ENCODE measurements around the gene SLC1A3. TPM values are rescaled to one million over a fixed set of nuclear protein-coding genes. Genes with fewer than 3 reads are reported as not detected.

SLC1A3 gene
- total and polyA plus RNA-seq, 2 donors (not counting 1 experiment from before 2014, with no cell fraction given) = 0.37 TPM; not detected in 1

GRCh38 chr5:36598045-36598444 is 8.4 kb upstream of the SLC1A3 start:
- DNase-seq (no peak), ATAC-seq (ENCODE audit: low read depth) (no peak)
- intact Hi-C loops (cut with micrococcal nuclease) = no loop called here
- Mint-ChIP-seq H3K27ac (no peak overlapping the region), H3K9me3 (ENCODE audit: insufficient read depth) (no peaks in the 10 kb centered on the region), H3K4me3 (no peak overlapping the region), H3K27me3 (peaks cover 13% of the 10 kb centered on the region), H3K4me1 (peaks cover 4% of the 10 kb centered on the region)
- no peaks in the 10 kb centered on the region for H3K9me3 ChIP-seq (ENCODE audit: control extremely low read depth in 1 of 3, control insufficient read depth in 2 of 3, insufficient read depth in 1 of 3, low read length in 2 of 3)
- H3K4me3 ChIP-seq (ENCODE audit: control extremely low read depth in 1 of 5, extremely low read depth in 1 of 5, insufficient read depth in 1 of 5, low read depth in 2 of 5, low read length in 4 of 5) = no peak overlapping the region
- no peaks in the 10 kb centered on the region for H3K36me3 ChIP-seq (replicated peaks in 1 of 2; ENCODE audit: control extremely low read depth in 1 of 2, control insufficient read depth in 1 of 2, extremely low read depth in 1 of 2, insufficient read depth in 2 of 2, low read length in 1 of 2)
- H3K79me2 ChIP-seq (ENCODE audit: control insufficient read depth, insufficient read depth, low read length) = no peaks in the 10 kb centered on the region
- no peak overlapping the region for H3K27ac ChIP-seq (ENCODE audit: low read length in 2 of 2)
- H4K20me1 ChIP-seq (ENCODE audit: control insufficient read depth, insufficient read depth, low read length, poor library complexity, severe bottlenecking) = no peaks in the 10 kb centered on the region
- no peak overlapping the region for H2AFZ ChIP-seq (ENCODE audit: insufficient read depth, low read depth, low read length, poor library complexity, severe bottlenecking)
- CTCF ChIA-PET = no interaction called here
- POLR2A ChIA-PET = no interaction called here
- WGBS (ENCODE audit: insufficient coverage) = no CpG with 5 or more reads among the region's 3 CpGs
- no peaks in the 10 kb centered on the region for H3K27me3 ChIP-seq (replicated peaks in 1 of 4; ENCODE audit: control extremely low read depth in 1 of 4, control insufficient read depth in 3 of 4, insufficient read depth in 4 of 4, low read length in 3 of 4)
- no peaks in the 10 kb centered on the region for H3K4me1 ChIP-seq (ENCODE audit: control insufficient read depth in 2 of 2, insufficient read depth in 2 of 2, low read length in 2 of 2)
- H3K9ac ChIP-seq (ENCODE audit: low read length) = no peak overlapping the region
- TF ChIP-seq CTCF (IDR thresholded peaks at IDR 0.05) (no peak), EZH2 (IDR thresholded peaks at IDR 0.05; ENCODE audit: borderline replicate concordance, insufficient read depth, low read depth, low read length, poor library complexity, severe bottlenecking) (no peak)
- no peak overlapping the region for H3K4me2 ChIP-seq (replicated peaks; ENCODE audit: low read depth, low read length, poor library complexity, severe bottlenecking)

GRCh38 chr5:36599986-36600779 is 6.2 kb upstream of the SLC1A3 start:
- peaks cover 0 to 14% (median 3%) of the 10 kb centered on the region in 4 experiments for H3K27me3 ChIP-seq (replicated peaks in 1 of 4; ENCODE audit: control extremely low read depth in 1 of 4, control insufficient read depth in 3 of 4, insufficient read depth in 4 of 4, low read length in 3 of 4)
- H2AFZ ChIP-seq (ENCODE audit: insufficient read depth, low read depth, low read length, poor library complexity, severe bottlenecking) = no peak overlapping the region
- no peak overlapping the region for H3K4me3 ChIP-seq (ENCODE audit: control extremely low read depth in 1 of 5, extremely low read depth in 1 of 5, insufficient read depth in 1 of 5, low read depth in 2 of 5, low read length in 4 of 5)
- TF ChIP-seq CTCF (IDR thresholded peaks at IDR 0.05) (no peak), EZH2 (IDR thresholded peaks at IDR 0.05; ENCODE audit: borderline replicate concordance, insufficient read depth, low read depth, low read length, poor library complexity, severe bottlenecking) (no peak)
- Mint-ChIP-seq H3K27ac (no peak overlapping the region), H3K4me1 (no peaks in the 10 kb centered on the region), H3K27me3 (peaks cover 31% of the 10 kb centered on the region), H3K9me3 (ENCODE audit: insufficient read depth) (no peaks in the 10 kb centered on the region), H3K4me3 (no peak overlapping the region)
- no peak for DNase-seq
- ChIA-PET CTCF (no interaction called here), POLR2A (no interaction called here)
- H3K4me1 ChIP-seq (ENCODE audit: control insufficient read depth in 2 of 2, insufficient read depth in 2 of 2, low read length in 2 of 2) = no peaks in the 10 kb centered on the region
- H3K9ac ChIP-seq (ENCODE audit: low read length) = no peak overlapping the region
- H4K20me1 ChIP-seq (ENCODE audit: control insufficient read depth, insufficient read depth, low read length, poor library complexity, severe bottlenecking) = no peaks in the 10 kb centered on the region
- 100% methylated on average over 1 of the region's 6 CpGs for WGBS (ENCODE audit: insufficient coverage)
- ATAC-seq (ENCODE audit: low read depth) = no peak
- no peak overlapping the region for H3K27ac ChIP-seq (ENCODE audit: low read length in 2 of 2)
- intact Hi-C loops (cut with micrococcal nuclease) = no loop called here
- peaks cover 0 to under 1% (median 0%) of the 10 kb centered on the region in 3 donors for H3K9me3 ChIP-seq (ENCODE audit: control extremely low read depth in 1 of 3, control insufficient read depth in 2 of 3, insufficient read depth in 1 of 3, low read length in 2 of 3)
- no peaks in the 10 kb centered on the region for H3K79me2 ChIP-seq (ENCODE audit: control insufficient read depth, insufficient read depth, low read length)
- H3K36me3 ChIP-seq (replicated peaks in 1 of 2; ENCODE audit: control extremely low read depth in 1 of 2, control insufficient read depth in 1 of 2, extremely low read depth in 1 of 2, insufficient read depth in 2 of 2, low read length in 1 of 2) = no peaks in the 10 kb centered on the region
- H3K4me2 ChIP-seq (replicated peaks; ENCODE audit: low read depth, low read length, poor library complexity, severe bottlenecking) = no peak overlapping the region

Data from B cell (primary cell).